Osteocyte (in vitro differentiated cells): ENCODE results near the gene FGF21. TPM values are rescaled to one million over a fixed set of nuclear protein-coding genes. Genes with fewer than 3 reads are reported as not detected.

Experiments used
- DNase-seq: peaks from one replicate; pipeline ENCODE4 v3.0.0; 2021; ENCODE audit warnings: mixed read lengths; ENCODE audit not compliant: unreplicated experiment; ENCODE audit errors: extremely low spot score
- H3K27ac Mint-ChIP-seq: one replicate; pipeline ENCODE4 v1.8.0; 2021; ENCODE audit warnings: mild to moderate bottlenecking, mixed read lengths; ENCODE audit not compliant: unreplicated experiment
- H3K27me3 Mint-ChIP-seq: one replicate; pipeline ENCODE4 v1.8.0; 2021; ENCODE audit warnings: mixed read lengths; ENCODE audit not compliant: unreplicated experiment
- H3K36me3 Mint-ChIP-seq: one replicate; pipeline ENCODE4 v1.8.0; 2021; ENCODE audit warnings: mixed read lengths; ENCODE audit not compliant: unreplicated experiment
- H3K4me1 Mint-ChIP-seq: one replicate; pipeline ENCODE4 v1.8.0; 2021; ENCODE audit warnings: mixed read lengths; ENCODE audit not compliant: unreplicated experiment
- H3K4me3 Mint-ChIP-seq: one replicate; pipeline ENCODE4 v1.8.0; 2021; ENCODE audit warnings: mild to moderate bottlenecking, moderate library complexity, mixed read lengths; ENCODE audit not compliant: unreplicated experiment
- H3K9me3 Mint-ChIP-seq: one replicate; pipeline ENCODE4 v1.8.0; 2021; ENCODE audit warnings: mixed read lengths; ENCODE audit not compliant: unreplicated experiment
- total RNA-seq: library from RNA; stranded (reverse); gene quantifications from 2 replicates; pipeline ENCODE4 v1.2.1, GENCODE V29; 2021
- TF ChIP-seq, protein P1 (sequence below): fragments of 200-600 bp; sonication (generic); IDR thresholded peaks from 2 replicates; pipeline ENCODE4 v1.5.0; 2021; ENCODE audit warnings: antibody characterized with exemption, mild to moderate bottlenecking, moderate library complexity

Gene FGF21
- total RNA-seq, 1 donor from 2014 or later: not detected

DNA sequence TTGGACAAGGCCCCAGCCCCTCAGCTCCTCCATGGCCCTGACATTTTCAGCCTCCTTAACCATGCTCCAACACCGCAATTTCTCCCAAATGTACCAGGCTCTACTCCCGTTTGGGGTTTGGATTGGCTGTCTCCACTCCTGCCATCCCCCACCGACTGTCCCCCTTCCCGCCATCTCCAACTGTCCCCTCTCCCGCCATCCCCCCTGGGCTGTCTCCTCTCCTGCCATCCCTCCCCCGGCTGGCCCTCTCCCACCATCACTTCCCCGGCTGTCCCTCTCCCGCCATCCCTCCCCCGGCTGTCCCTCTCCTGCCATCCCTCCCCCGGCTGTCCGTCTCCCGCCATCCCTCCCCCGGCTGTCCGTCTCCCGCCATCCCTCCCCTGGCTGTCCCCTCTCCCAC lies 50.1 kb downstream of the FGF21 start:
- H3K27ac Mint-ChIP-seq: peak overlapping the region; percentile 34
- H3K9me3 Mint-ChIP-seq: no peaks in the 10 kb centered on the region
- no peak for DNase-seq
- H3K4me3 Mint-ChIP-seq: no peak overlapping the region
- H3K27me3 Mint-ChIP-seq: no peaks in the 10 kb centered on the region
- H3K4me1 Mint-ChIP-seq: peaks cover 24% of the 10 kb centered on the region
- H3K36me3 Mint-ChIP-seq: no peaks in the 10 kb centered on the region
- TF ChIP-seq, protein P1, sequence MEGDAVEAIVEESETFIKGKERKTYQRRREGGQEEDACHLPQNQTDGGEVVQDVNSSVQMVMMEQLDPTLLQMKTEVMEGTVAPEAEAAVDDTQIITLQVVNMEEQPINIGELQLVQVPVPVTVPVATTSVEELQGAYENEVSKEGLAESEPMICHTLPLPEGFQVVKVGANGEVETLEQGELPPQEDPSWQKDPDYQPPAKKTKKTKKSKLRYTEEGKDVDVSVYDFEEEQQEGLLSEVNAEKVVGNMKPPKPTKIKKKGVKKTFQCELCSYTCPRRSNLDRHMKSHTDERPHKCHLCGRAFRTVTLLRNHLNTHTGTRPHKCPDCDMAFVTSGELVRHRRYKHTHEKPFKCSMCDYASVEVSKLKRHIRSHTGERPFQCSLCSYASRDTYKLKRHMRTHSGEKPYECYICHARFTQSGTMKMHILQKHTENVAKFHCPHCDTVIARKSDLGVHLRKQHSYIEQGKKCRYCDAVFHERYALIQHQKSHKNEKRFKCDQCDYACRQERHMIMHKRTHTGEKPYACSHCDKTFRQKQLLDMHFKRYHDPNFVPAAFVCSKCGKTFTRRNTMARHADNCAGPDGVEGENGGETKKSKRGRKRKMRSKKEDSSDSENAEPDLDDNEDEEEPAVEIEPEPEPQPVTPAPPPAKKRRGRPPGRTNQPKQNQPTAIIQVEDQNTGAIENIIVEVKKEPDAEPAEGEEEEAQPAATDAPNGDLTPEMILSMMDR: no peak

DNA sequence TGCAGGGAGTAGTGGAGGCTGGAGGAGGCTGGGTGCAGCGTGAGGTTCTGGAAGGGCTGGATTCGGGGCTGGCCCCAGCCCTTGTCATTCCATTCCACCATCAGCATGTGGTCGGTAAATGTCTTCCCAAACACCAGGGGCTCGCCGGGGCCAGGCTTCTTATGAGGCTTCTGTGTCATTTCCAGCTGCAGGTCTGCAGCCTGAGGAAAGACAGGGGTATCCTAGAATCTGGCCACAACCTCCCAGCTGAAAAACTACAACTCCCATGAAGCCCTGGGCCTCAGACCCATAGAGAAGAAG lies 51.1 kb downstream of the FGF21 start:
- TF ChIP-seq, protein P1: no peak
- Mint-ChIP-seq H3K4me1 (peaks cover 28% of the 10 kb centered on the region), H3K27ac (no peak overlapping the region), H3K27me3 (no peaks in the 10 kb centered on the region), H3K4me3 (no peak overlapping the region), H3K36me3 (no peaks in the 10 kb centered on the region), H3K9me3 (no peaks in the 10 kb centered on the region)
- no peak for DNase-seq

DNA sequence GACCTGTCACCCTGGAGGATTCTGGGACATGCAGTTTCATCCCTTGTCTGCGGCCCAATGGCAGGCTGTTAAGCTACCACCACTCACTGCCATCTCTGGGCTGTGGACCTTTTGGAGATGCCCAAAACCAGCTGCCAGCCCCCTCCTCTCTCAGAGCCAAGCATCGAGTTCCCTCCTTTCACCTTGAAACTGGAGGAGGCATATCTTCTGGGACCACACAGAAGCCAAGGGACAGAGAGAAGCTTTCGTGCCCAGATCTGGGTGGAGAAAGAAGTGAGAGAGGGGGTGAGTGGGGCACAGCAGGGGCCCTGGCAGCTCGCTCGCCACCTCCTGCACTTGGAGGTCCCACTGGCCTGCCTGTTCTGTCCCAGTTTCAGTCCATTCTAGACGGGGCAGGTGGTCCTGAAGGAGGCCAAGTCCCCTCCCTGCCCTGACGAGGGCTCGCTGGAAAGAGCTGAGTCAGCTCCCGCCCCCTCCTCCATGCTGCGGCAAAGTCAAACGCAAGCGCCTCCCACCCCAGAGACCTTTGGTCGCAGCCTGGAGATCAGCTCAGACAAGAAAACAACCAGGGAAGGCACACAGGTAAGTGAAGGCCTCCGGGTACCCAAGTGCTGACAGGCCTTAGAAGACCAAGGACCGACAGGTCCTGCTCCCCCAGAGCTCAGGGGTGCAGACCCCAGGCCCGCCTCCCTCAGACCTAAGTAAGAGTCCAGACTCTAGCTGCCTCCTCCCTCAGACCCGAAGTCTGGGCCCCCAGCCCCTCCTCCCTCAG lies 51.7 kb downstream of the FGF21 start:
- peak overlapping the region; percentile 60 for H3K27ac Mint-ChIP-seq

DNA sequence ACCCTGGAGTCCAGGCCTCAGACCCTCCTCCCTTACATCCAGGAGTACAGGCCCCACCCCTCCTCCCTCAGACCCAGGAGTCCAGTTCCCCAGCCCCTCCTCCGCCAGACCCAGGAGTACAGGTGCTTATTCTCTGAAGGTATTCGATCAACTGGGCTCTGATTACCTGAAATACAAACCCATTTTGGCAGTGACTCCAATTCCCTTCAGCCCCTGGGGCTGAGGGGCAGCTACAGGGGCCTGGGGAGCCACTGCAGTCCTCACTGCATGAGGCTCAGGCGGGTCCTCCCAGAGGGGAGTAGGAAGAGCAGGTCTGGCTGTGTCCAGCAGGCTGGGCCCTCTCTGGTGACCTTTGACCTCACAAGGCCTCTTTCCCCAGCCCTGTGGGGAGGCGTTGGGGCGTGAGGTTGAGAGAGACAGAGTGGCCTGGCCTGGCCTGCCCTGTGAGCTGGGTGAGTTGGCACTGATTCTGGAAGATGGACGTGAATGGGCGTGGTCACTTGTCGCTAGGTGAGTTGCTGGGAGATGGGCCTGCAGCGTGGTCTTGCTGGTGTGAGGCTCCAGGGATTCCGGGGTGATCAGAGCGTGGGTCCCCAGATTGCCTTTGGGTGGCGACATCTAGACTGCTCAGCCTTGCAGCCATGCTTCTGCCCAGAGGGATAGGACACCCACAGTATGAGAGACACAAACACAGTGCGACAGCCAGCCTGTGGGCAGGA lies 52.4 kb downstream of the FGF21 start:
- peaks cover 37% of the 10 kb centered on the region for H3K4me1 Mint-ChIP-seq
- no peaks in the 10 kb centered on the region for H3K9me3 Mint-ChIP-seq
- H3K36me3 Mint-ChIP-seq: no peaks in the 10 kb centered on the region
- TF ChIP-seq, protein P1: no peak
- H3K27ac Mint-ChIP-seq: peak overlapping the region; percentile 9
- no peaks in the 10 kb centered on the region for H3K27me3 Mint-ChIP-seq
- DNase-seq: no peak
- no peak overlapping the region for H3K4me3 Mint-ChIP-seq

More for the DNA sequence above, 51.7 kb downstream of the FGF21 start:
- Mint-ChIP-seq H3K4me1 (peaks cover 29% of the 10 kb centered on the region), H3K27me3 (no peaks in the 10 kb centered on the region), H3K36me3 (no peaks in the 10 kb centered on the region), H3K9me3 (no peaks in the 10 kb centered on the region), H3K4me3 (no peak overlapping the region)
- no peak for DNase-seq
- TF ChIP-seq, protein P1: no peak

Other genes starting within 250 kb of the FGF21 start
- 0.32 and 0.39 TPM in 2 replicates for gene LMTK3, start 243.7 kb upstream of the FGF21 start, total RNA-seq
- gene SULT2B1, start 203.4 kb upstream of the FGF21 start, total RNA-seq: not detected in 2 replicates
- not detected in 2 replicates for gene SPACA4, start 148.8 kb upstream of the FGF21 start, total RNA-seq
- gene FAM83E, start 140.4 kb upstream of the FGF21 start, total RNA-seq: 1.1 and 1.3 TPM in 2 replicates
- 1,287 and 1,310 TPM in 2 replicates for gene RPL18, start 136.3 kb upstream of the FGF21 start, total RNA-seq
- 34.4 and 34.7 TPM in 2 replicates for gene SPHK2, start 136.0 kb upstream of the FGF21 start, total RNA-seq
- gene DBP, start 118.1 kb upstream of the FGF21 start, total RNA-seq: 18.5 and 20.3 TPM in 2 replicates
- 34.2 and 40.7 TPM in 2 replicates for gene CA11, start 109.3 kb upstream of the FGF21 start, total RNA-seq
- gene NTN5, start 82.5 kb upstream of the FGF21 start, total RNA-seq: 1.3 and 1.7 TPM in 2 replicates
- not detected in 2 replicates for gene FUT2, start 59.6 kb upstream of the FGF21 start, total RNA-seq
- gene MAMSTR, start 35.8 kb upstream of the FGF21 start, total RNA-seq: 1.3 and 1.8 TPM in 2 replicates
- gene RASIP1, start 14.9 kb upstream of the FGF21 start, total RNA-seq: 0.43 and 0.57 TPM in 2 replicates
- gene IZUMO1, start 8.6 kb upstream of the FGF21 start, total RNA-seq: not detected in 2 replicates
- gene FUT1, start 2.9 kb upstream of the FGF21 start, total RNA-seq: 0.11 TPM in 1 of 2 replicates, not detected in the other
- gene BCAT2, start 55.5 kb downstream of the FGF21 start, total RNA-seq: 48.5 and 50.5 TPM in 2 replicates
- gene HSD17B14, start 81.0 kb downstream of the FGF21 start, total RNA-seq: 23.9 and 29.1 TPM in 2 replicates
- gene PLEKHA4, start 113.1 kb downstream of the FGF21 start, total RNA-seq: 31.0 and 40.0 TPM in 2 replicates
- gene PPP1R15A, start 116.9 kb downstream of the FGF21 start, total RNA-seq: 96.5 and 118 TPM in 2 replicates
- gene TULP2, start 143.2 kb downstream of the FGF21 start, total RNA-seq: not detected in 2 replicates
- gene NUCB1, start 144.8 kb downstream of the FGF21 start, total RNA-seq: 260 and 264 TPM in 2 replicates
- gene DHDH, start 178.2 kb downstream of the FGF21 start, total RNA-seq: 0.67 TPM in 1 of 2 replicates, not detected in the other
- gene BAX, start 199.4 kb downstream of the FGF21 start, total RNA-seq: 154 and 172 TPM in 2 replicates
- 2,724 and 2,792 TPM in 2 replicates for gene FTL, start 209.8 kb downstream of the FGF21 start, total RNA-seq
- 37.6 and 42.2 TPM in 2 replicates for gene GYS1, start 237.8 kb downstream of the FGF21 start, total RNA-seq
- 61.2 and 64.2 TPM in 2 replicates for gene RUVBL2, start 238.4 kb downstream of the FGF21 start, total RNA-seq